ENCODE measurements around the gene TRIM22.
"Not testable (repeated sequence)": the region's sequence is repeated elsewhere in the genome, so short reads cannot be mapped to it uniquely, and the experiment has no call there.

The TRIM22 gene

GRCh38 chr11:5703741-5704536 lies 14.3 kb downstream of the TRIM22 start:
- DNase-seq (ENCODE audit: low read depth), result no peak
- no peak for TF ChIP-seq CTCF (conservative IDR thresholded peaks at IDR 0.05; ENCODE audit: low read length)

GRCh38 chr11:5705688-5706087 lies 16.1 kb downstream of the TRIM22 start:
- DNase-seq (ENCODE audit: low read depth), result no peak
- H3K4me3 ChIP-seq (ENCODE audit: low read length), result no peak overlapping the region
- no peak for TF ChIP-seq CTCF (conservative IDR thresholded peaks at IDR 0.05; ENCODE audit: low read length)

More at GRCh38 chr11:5703741-5704536, 14.3 kb downstream of the TRIM22 start:
- H3K4me3 ChIP-seq (ENCODE audit: low read length), result no peak overlapping the region

GRCh38 chr11:5712507-5712906 lies 22.9 kb downstream of the TRIM22 start:
- no peak for DNase-seq (ENCODE audit: low read depth)
- H3K4me3 ChIP-seq (ENCODE audit: low read length), result no peak overlapping the region
- TF ChIP-seq CTCF (conservative IDR thresholded peaks at IDR 0.05; ENCODE audit: low read length), result peak; percentile 42

GRCh38 chr11:5713695-5714094 lies 24.1 kb downstream of the TRIM22 start:
- no peak overlapping the region for H3K4me3 ChIP-seq (ENCODE audit: low read length)
- no peak for TF ChIP-seq CTCF (conservative IDR thresholded peaks at IDR 0.05; ENCODE audit: low read length)
- DNase-seq (ENCODE audit: low read depth), result no peak

- H3K4me3 ChIP-seq (ENCODE audit: low read length); DNase-seq (ENCODE audit: low read depth): not testable (repeated sequence)
These were observed 26.9 kb downstream of the TRIM22 start for GRCh38 chr11:5716518-5716917.

- DNase-seq (ENCODE audit: low read depth), result peak; percentile 70
- TF ChIP-seq CTCF (conservative IDR thresholded peaks at IDR 0.05; ENCODE audit: low read length), result no peak
- H3K4me3 ChIP-seq (ENCODE audit: low read length), result no peak overlapping the region
These were observed 30.3 kb downstream of the TRIM22 start for GRCh38 chr11:5719703-5720495.

GRCh38 chr11:5722622-5723021 lies 33.0 kb downstream of the TRIM22 start:
- TF ChIP-seq CTCF (conservative IDR thresholded peaks at IDR 0.05; ENCODE audit: low read length), result no peak
- H3K4me3 ChIP-seq (ENCODE audit: low read length), result no peak overlapping the region
- no peak for DNase-seq (ENCODE audit: low read depth)
